A172 (cell line): ENCODE measurements around the gene HOXB8. TPM values are rescaled to one million over a fixed set of nuclear protein-coding genes. Genes with fewer than 3 reads are reported as not detected.

Source experiments
- DNase-seq: peaks from one replicate; pipeline ENCODE4 v3.0.0-alpha.2; 2015; ENCODE audit warnings: low spot score
- total RNA-seq: library from RNA; depleted of rRNA; stranded (reverse); fragments of >200 nt; shearing (Covaris generic); gene quantifications from 2 replicates; pipeline ENCODE4 v1.2.3, GENCODE V29; 2014

The HOXB8 gene
- total RNA-seq, 1 experiment from 2014 or later = 56.0 TPM

DNA sequence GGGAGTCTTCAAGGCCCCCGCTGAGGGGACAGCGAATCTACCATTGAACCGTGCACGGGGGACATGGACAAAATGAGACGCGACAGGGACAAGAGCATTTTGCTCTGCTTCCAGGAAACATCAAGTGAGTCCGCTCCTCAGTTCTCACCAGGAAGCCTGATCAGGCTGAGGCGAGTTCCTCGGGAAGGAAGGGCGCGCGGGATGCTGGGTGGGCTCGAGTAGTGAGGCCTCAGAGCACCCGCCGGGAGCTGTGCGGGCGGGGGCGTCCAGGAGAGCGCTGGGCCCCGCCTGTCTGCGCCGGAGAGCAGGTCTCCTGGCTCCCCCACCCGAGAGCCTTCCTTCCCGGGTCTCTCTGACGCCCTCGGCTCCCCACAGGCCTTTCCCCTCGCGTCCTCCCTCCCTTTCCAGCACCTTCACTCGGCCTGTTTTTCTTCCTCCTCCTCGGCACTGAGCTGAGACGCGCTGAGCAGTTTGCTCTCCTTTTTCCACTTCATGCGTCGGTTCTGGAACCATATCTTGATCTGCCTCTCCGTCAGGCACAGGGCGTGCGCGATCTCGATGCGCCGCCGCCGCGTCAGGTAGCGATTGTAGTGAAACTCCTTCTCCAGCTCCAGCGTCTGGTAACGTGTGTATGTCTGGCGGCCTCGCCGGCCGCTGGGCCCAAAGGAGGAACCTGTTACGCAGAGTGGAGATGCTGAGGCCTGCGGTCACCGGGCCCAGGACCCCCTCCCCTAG lies 18.9 kb downstream of the HOXB8 start:
- DNase-seq = peak; percentile 53

DNA sequence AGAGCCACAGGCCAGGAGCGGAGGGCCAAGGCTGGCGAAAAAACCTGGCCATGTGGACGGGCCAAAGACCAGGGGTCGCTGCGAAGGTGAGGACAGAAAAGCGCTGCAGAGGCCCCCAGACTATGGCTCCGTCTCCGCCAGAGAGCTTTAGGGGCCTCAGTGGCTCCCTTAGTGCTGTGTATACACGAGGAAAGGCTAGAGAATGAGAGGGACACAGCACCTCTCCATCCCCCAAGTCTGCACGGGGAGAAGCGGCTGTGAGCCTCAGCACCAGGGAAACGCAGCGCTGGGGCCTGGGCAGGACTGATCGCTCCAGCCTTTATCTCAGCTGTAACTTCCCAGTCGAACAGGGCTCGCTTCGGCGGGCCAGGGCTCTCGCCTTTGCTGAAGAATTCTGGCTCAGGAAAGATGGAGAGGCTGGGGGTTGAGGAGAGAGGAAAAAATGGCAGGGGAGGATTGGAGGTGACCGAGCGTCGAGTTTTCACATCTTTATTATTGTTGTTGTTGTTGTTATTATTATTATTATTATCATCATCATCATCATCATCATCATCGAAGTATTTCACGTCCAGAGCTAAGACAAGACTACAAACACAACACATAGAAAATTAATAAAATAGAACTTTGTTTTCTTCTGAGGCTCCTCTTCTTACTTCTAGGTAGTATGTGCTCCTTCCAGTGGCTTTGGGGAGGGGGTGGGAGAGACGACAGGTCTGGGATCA lies 19.7 kb downstream of the HOXB8 start:
- DNase-seq = peak; percentile 39

DNA sequence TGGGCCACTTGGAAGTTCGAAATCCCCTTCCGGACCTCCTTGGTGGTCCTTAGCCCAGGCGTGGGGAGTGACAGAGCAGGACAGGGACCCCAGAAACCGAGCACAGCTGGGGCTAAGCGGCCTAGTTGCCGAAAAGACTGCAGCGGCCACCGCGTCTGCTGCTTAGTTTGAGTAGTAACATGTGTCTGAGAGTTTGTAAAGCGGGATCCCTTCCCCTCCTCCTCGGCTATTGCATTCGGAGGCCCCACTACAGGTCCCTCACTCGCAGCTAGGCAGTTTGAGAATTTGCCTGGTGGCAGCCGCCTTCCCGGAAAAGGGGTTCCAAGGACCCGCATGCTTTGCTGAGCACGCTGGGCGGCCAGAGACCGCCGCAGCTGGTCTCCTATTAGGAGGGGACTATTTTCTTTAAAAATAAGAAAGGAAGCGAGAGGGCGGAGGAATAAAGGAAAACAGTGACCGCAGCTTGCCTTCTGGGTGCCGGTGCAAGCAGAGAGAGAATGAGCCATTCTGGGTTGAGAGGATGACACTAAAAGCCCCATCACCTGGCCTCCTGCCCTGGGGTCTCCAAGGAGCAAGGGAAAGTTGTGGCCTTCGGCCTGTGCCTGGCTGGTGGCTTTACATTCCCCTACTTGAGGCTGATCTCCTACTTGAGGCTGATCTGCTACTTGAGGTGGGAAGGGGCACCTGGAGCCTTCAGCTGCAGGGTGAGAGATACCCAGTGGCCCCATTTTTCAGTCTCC lies 20.4 kb downstream of the HOXB8 start:
- DNase-seq = peak; percentile 31

DNA sequence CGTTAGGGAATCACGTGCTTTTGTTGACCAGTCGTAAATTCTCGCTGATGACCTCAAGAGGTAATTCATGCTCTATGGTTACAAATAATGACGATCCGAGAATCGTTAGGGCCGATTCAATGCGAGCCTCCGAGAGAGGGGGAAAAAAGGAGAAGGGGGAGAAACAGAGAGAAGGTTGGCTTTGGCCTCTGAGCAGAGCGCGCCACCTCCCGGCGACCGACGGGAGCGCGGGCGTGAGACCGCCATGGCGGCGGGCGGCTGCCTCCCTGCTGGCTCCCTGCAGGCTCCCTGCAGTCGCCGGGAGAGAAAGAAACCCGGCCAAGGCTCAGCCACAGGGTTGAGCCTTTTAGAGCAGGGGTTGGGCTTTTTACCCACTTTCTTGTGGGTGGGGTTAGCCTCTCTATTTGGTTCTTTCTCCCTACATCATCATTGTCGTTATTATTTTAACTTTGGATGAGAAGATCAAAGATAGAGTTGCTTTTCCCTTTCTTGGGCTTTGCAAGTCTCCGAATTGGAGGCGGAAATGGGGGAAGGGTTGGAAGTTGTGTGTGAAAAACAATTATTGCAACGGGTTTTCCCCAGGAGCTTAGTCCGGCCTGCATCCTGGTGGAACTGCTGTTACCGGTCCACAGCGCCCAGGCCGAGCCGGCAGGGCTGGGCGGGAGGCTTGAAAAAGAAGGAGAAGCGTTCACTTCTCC lies 21.1 kb downstream of the HOXB8 start:
- DNase-seq = peak; percentile 96

DNA sequence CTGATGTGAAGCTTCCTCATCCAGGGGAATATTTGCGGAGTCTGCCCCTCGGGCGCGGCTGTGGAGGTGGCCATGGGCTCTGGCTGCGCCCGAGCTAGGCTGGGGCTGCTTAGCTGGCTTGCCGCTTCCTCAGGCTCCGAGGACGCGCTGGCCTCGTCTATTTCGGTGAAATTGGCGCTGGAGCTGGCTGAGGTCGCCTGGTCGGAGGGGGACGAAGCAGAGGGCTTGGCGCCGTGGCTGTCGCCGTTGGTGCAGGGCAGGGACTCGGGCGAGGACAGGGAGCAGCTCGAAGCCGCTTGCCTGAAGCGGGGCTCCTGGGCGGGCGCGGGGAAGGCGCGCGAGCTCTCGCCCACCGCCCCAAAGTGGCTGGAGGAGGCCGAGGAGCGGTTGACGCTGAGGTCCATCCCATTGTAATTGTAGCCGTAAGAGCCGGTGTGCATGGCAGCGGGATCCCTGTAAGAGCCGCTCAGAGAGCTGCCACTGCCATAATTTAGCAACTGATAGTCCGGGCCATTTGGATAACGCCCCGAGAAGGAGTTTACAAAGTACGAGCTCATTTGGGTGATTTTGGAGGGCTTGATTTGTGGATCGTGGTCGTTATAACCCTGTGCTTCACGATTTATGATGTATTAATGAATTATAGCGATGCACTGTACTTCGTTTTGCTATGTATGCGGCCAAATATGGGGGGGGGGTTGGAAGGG lies 21.8 kb downstream of the HOXB8 start, which contains the start of gene HOXB5:
HOXB5 (minus strand) TSS at position 654 of the 704 bp plus-strand sequence; CDS start at position 557, 97 bp downstream.
- no peak for DNase-seq

DNA sequence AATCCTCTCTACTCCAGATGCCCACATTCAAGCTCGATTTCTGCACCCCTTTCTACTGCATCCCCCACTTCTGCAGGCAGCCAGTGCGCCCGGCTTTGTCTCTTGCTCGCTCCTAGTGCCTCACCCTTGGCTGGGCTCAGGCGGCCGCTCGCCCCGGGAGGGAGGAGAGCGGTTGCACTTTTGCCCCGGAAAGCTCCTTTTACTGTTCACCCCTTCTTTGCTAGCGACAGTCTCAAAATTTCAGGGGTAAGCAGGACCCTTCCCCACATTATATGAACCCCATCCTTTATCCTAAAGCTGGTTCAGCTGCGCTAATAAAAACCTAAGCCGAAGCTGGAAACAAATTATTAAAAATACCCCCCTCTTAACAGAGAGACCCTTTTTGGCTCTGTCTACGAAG lies 22.5 kb downstream of the HOXB8 start:
- DNase-seq = no peak

DNA sequence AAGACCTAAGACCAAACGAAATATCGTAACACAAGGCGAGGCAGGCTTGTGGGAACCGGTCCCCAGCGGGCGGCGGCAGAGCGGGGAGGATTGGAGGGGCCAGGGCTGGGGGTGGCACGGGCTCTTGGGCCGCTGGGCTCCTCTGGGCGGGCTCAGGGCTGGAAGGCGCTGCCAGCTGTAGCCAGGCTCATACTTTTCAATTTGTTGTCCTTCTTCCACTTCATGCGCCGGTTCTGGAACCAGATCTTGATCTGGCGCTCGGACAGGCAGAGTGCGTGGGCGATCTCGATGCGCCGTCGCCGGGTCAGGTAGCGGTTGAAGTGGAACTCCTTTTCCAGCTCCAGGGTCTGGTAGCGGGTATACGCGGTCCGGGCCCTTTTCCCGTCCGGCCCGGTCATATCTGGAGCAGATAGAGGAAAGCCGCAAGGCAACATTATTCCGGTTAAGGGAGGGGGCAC lies 23.0 kb downstream of the HOXB8 start:
- peak; percentile 30 for DNase-seq

DNA sequence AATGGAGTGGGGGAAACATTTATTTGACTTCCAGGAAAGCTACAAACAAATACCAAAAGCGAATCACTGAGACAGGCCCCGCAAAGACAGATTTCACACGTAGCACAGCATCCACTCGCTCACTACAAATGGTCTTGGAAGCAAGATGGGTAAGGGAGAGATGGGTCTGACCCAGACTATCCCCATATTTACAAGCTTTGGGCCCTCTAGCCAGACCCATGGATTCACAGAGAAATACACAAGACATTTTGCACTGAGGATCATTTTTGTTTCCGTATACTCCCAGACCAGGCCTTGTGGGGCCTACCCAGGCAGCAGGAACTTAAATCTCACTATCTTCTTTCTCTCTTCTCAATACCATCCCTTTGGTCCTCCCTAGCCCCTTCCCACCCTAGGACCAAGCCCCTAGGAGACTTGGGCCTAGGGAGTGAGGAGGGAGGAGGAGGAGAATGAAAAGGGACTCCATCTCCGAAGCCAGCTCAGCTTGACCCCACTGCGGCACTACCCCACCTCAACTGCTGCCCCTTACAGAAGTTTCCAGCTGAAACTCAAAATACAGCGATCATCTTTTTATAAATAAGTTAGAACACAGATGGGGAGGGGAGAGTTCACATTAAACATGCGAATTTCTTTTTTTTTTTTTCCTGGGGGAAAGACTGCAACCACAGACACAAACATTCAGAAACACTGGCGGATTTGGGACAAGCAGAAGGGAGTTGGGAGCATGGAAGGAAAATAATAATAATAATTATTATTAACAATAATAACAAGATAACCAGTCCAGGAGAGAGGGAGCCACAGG lies 23.6 kb downstream of the HOXB8 start:
- DNase-seq = peak; percentile 29

DNA sequence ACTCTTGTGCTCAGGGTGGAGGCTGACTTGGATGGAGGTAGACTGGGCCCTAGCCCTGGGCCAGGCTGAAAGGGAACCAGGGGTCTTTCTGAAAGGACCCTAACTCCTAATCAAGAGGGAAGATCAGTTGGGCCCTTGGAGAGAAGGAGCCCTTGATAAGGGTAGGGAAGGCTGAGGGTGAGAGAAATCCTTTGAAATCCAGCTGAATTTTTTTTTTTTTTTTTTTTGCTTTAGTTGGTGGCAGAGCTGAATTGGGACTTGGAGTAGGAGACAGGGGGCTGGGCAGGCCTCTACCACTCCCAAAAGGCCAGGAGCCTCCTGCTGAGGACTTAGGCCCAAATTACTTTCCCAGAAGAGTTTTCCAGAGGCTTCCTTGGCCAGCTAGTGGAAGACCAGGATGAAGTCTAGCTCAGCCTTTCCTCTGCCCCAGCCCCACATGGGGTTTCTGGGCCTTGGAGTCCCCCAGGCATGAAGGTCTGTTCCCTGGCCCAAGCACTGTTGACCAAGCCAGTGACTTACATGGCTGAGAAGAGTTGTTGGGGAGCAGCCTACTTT lies 24.4 kb downstream of the HOXB8 start:
- peak; percentile 44 for DNase-seq

DNA sequence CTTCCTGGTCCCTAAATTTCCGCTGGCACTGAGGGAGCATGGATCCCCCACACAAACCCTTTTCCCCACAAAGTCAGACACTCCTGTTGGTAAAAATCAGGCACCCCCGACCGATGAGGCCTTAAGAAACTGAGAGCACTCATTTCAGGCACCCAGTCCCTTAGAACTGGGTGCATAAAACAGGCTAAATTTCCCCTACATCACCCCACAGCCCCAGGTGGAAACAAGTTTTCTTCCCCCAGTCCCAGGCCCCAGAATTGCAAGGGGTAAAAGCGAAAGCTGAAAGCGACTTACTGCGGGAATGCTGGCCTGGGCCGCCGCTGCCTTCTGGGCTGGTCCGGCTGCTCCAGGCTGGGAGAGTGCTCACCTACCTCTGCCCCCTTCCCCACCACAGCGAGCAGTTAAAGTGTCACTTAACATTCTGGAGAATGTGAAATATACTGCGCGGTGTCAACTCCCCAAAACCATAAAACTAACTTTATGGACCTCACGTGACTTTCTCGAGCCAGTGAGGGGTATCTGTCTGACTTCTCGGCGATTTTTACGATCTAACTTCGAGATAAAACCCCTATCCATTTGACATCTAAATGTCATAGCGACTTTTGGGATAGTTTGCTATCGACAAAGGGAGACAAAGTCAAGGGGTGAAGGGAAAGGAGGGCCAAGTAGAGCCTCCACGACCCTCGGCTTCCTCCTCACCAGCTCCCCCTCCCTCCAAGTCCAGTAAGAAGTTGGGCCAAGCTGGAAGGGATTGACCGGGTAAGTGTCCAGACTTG lies 25.1 kb downstream of the HOXB8 start, which contains the start of gene HOXB3:
HOXB3 (minus strand) TSS at position 411 of the 776 bp plus-strand sequence. CDS start 37,767 bp downstream, outside the sequence.
- peak; percentile 94 for DNase-seq

DNA sequence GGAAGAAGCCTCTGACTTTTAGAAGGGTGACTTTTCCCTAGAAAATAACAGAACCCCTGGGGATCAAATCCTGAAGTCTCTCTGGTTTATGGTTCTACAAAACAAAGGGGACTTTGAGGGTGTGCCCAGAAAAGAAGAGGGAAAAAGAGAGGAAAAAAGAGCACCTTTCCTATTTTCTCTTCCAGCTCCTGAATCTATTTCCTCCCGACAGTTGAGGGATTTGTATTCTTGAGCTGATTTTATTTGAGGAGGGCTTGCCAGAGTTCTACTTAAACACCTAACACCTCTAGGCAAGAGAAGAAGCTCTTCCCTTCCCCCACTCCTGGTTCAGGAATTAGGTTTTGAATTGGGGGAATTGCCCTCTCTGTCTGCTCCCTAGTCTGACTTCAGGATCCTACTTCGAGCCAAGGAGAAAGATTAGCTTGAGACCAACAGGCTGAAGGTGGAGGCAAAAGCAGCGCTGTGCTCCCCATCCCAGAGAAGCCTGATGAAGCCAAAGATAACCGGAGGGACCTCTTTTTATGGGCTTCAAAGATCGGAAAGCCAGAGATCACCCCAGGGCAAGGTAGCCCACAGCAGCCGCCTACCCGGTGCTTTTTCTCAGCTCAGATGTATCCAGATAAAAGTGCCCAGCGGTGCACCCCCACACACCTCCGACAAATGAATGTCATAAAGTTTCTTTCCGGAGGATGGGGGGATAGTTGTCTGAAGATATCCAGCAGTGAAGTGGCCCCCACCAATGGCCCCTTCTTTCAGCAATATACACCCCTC lies 25.8 kb downstream of the HOXB8 start:
- DNase-seq = peak; percentile 66

DNA sequence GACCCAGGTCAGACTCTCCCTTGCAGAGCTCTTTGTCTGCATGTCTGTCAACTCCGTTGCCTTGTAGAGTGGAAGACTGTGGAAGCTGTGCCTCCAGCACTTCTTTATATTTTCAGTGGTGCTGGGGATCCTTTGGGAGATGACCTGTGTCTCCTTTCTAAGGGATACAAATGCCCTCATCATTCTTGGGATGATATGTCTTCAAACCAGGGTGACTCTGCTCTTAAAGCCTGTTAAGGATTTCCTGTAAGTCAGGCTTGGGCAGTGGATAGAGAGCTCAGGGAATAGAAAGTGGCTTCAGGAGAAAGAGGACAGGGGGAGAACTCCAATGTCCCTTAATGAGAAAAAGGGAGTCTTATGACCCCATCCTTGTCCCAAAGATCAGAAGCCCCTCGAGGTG lies 26.6 kb downstream of the HOXB8 start:
- peak; percentile 43 for DNase-seq

DNA sequence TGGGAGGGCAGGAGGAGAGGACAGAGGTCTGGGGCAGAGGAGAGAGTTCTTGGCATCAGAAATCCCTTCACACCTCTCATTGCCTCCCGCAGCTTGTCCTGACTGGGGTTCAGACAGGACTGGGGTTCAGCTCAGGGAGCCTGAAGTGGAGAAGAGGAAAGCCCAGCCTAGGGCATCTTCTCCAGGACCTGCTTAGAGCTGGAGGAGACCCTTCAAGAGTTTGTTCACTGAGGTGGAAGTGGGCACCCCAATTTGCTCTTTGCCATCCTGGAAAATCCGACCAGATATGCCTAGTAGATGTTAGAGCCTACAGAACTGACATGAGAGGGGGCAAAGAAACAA lies 27.0 kb downstream of the HOXB8 start:
- peak; percentile 59 for DNase-seq

DNA sequence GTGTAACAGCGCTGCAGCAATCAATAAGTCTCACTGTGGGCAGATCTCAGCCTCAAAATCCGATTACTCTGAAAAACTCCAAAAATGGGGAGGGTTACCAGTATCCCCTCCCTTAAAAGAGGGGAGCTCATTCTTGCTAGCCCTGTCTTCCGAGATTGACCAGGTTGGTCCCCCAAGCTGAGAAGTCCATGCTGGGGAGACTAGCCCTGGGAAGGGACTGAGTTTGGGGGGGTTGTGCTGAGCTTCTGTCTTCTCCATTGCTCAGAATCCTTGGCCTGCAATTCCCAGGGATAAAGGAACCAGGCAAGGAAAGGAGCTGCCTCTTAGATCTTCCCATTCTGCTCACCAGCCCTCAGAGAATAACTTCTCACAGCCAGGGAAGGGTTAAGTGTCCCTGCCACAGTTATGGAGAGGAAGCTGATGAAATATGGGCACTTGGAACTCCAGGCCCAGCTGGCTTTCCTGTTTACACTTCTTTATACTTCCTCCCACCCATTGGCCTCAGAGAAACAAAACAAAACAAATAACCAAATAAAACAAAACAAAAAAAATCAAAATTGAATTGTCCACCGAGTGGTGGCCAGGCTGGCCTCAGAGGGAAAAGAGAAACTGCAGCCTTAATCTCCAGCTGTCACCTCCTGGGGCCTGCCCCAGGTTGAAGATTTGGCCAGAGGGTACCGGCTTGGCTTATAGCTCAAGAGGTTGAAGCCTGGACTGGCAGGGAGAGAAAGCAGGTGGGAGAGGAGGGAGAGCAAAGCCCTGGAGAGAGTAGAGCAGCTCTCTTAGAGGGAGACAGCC lies 27.6 kb downstream of the HOXB8 start:
- peak; percentile 80 for DNase-seq

DNA sequence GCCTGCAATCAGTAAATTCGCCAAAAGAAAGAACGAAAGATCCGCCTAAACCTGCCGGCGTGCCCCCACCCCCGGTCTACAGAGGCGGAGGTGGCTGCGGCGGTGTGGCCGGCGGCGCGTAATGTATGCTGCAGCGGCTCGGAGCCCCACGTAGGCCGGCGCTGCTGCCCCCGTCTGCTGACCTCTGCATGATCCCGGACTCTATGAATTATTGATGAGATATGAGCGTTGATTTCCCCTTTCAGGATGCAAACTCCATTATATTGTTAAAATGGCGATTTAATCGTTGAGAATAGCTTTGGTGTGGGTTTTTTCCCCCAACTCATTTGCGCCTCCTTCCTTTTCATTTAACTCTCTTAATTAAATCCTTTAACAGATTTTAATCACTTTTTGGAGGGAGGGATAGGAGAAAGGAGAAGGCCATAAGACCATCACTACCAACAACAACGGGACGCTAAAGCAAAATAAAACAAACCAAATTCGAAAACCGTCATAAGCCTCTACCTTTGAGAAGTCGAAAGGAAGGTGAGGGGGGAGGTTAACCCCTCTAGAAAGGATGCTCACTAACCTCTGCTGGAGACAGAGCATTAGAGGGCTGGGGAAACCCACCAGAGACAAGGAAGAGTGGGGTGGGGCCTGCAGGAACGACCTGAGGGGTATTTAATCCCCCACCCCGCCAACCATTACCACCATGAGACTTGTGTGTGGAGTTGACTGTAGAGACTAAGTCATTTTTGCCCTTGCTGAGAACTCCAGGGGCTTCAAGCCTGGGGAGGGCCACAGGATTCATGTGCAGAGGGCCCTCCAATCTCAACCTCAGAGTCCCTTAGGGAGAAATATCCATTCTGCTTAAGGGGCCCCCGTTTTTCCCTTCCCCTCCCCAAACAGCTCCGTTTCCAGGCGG lies 28.5 kb downstream of the HOXB8 start:
- peak; percentile 46 for DNase-seq

DNA sequence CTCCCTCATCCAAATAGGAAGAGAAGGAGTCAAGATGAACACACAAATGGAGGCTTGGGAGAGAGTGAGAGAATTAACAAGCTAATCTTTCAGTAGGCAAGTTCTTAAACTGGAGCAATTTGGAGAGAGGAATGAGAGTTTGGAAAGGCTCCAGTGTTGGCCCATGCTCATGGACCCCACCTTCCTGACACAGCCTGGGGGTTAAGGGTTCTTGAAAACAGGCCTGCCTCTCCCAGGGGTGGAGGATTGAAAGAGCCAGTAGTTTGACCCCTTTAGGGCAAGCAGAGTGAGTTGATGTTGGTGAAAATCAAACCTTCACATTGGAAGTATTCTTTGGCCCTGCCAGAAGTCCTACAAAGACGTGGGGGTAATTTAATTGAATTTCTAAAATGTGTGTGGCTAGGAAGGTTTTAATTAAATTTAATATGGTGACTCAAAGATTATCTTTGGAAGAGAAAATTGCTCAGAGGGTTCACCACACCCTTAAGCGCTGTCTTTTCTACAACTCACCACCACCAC lies 30.8 kb downstream of the HOXB8 start:
- peak; percentile 52 for DNase-seq
